Measurements from ENCODE around the gene SERINC3. TPM values are rescaled to one million over a fixed set of nuclear protein-coding genes. Genes with fewer than 3 reads are reported as not detected.

SERINC3 gene
- total and polyA plus RNA-seq, 12 donors = 51.5 to 213 (median 133) TPM

DNA sequence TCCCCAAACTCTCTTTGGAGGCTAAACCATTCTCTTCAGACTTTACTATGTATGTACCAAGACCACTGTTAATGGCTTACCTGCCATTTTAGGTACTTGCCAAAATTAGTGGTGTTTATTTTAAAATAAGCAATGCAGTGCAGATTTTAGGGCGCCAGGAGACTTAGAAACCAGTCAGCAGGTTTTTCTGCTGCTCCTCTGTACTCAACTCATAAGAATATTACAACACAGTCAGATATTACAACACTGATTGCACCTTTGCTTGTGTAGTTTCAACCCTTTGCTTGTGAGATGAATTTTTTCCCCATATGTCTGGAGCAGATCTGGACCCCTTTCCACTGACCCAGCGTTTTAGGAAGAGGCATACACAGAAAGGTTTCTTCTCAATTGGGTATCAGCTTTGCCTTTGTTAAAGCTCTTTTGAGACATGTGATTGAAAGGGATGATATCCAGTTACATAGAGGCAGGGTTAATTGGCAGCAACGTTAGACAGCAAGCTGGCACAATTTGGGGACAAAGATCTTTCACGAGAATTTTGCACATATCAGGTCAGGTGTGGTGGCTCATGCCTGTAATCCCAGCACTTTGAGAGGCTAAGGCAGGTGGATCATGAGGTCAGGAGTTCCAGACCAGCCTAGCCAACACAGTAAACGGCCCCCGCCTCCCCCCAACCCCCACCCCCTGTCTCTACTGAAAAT lies 40.0 kb downstream of the SERINC3 start:
- Histone ChIP-seq H3K36me3 (replicated peaks in 1 of 2) (peaks cover 0 to 18% of the 10 kb centered on the region in 2 donors), H3K27ac (no peak overlapping the region), H3K4me3 (no peak overlapping the region), H3K9me3 (replicated peaks in 1 of 3) (no peaks in the 10 kb centered on the region), H3K27me3 (no peaks in the 10 kb centered on the region), H3K4me1 (replicated peaks in 1 of 2) (peaks cover 0 to 2% of the 10 kb centered on the region in 2 donors)
- no peak for DNase-seq
- 67 to 79% (median 76%) methylated on average over 6 of the region's 6 CpGs for WGBS, 4 donors
- TF ChIP-seq, protein P1, sequence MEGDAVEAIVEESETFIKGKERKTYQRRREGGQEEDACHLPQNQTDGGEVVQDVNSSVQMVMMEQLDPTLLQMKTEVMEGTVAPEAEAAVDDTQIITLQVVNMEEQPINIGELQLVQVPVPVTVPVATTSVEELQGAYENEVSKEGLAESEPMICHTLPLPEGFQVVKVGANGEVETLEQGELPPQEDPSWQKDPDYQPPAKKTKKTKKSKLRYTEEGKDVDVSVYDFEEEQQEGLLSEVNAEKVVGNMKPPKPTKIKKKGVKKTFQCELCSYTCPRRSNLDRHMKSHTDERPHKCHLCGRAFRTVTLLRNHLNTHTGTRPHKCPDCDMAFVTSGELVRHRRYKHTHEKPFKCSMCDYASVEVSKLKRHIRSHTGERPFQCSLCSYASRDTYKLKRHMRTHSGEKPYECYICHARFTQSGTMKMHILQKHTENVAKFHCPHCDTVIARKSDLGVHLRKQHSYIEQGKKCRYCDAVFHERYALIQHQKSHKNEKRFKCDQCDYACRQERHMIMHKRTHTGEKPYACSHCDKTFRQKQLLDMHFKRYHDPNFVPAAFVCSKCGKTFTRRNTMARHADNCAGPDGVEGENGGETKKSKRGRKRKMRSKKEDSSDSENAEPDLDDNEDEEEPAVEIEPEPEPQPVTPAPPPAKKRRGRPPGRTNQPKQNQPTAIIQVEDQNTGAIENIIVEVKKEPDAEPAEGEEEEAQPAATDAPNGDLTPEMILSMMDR (IDR thresholded peaks at IDR 0.05) = no peak
- TF ChIP-seq POLR2A (IDR thresholded peaks at IDR 0.05) = no peak
- intact Hi-C loops (cut with DNase I) = no loop called here

DNA sequence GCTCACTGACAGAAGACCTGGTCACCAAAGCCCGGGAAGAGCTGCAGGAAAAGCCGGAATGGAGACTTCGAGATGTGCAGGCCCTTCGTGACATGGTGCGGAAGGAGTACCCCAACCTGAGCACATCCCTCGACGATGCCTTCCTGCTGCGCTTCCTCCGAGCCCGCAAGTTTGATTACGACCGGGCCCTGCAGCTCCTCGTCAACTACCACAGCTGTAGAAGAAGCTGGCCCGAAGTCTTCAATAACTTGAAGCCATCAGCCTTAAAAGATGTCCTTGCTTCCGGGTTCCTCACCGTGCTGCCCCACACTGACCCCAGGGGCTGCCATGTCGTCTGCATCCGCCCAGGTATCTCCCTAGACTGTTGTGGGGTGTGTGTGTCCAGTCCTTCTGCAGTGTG lies 41.8 kb downstream of the SERINC3 start:
- Histone ChIP-seq H3K36me3 (replicated peaks in 1 of 2) (peaks cover 0 to 18% of the 10 kb centered on the region in 2 donors), H3K9me3 (replicated peaks in 1 of 3) (no peaks in the 10 kb centered on the region), H3K27me3 (no peaks in the 10 kb centered on the region), H3K27ac (no peak overlapping the region), H3K4me1 (replicated peaks in 1 of 2) (peaks cover 6 to 13% of the 10 kb centered on the region in 2 donors), H3K4me3 (no peak overlapping the region)
- TF ChIP-seq POLR2A (IDR thresholded peaks at IDR 0.05) = no peak
- TF ChIP-seq, protein P1 (IDR thresholded peaks at IDR 0.05) = no peak
- 93 to 94% (median 94%) methylated on average over 18 of the region's 18 CpGs for WGBS, 4 donors
- DNase-seq = peak in 1 of 7 donors; percentile 7
- intact Hi-C loops (cut with DNase I) = no loop called here

DNA sequence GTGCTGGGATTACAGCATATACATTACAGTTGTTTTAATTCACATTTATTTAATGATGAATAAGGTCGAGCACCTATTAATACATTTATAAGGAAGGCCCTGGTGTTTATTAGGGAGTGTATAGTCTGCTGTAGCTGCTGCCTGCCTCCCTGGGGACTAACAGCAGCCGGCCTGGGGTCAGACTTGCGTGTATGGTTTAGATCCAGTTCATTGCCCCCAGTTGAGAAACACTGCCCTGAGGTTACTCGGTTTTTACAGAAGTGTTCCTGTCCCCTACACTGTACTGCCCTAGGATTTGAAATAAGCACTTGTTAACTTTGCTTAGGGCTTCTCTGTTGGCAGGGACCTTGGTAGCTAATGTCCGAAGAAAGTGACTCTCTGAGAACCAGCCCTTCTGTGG lies 42.2 kb downstream of the SERINC3 start:
- Histone ChIP-seq H3K4me3 (no peak overlapping the region), H3K27ac (no peak overlapping the region), H3K36me3 (replicated peaks in 1 of 2) (peaks cover 0 to 18% of the 10 kb centered on the region in 2 donors), H3K9me3 (replicated peaks in 1 of 3) (no peaks in the 10 kb centered on the region), H3K27me3 (no peaks in the 10 kb centered on the region), H3K4me1 (replicated peaks in 1 of 2) (peaks cover 6 to 14% of the 10 kb centered on the region in 2 donors)
- DNase-seq = peak in 1 of 7 donors; percentile 13
- TF ChIP-seq POLR2A (IDR thresholded peaks at IDR 0.05) = no peak
- TF ChIP-seq, protein P1 (IDR thresholded peaks at IDR 0.05) = no peak
- intact Hi-C loops (cut with DNase I) = no loop called here
- WGBS, 4 donors = 75 to 79% (median 76%) methylated on average over 5 of the region's 5 CpGs

DNA sequence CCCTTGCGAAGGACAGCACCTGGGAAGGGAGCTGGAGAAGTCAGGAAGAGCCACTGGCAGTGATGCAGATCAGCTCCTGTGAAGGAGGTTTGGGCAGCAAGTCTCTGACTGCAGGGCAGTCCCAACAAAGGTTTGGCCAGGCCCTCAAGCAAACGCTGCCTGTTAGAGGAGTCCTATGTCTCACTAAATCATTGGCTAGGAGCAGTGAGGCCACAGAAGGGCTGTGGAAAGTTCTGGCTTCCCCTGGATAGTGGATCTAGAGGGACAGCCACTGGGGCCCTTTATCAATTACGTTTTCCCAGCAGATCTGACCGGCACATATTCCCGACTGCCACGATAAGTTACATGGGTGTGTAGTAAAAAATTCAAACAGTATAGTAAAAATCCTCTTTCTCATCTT lies 43.7 kb downstream of the SERINC3 start:
- Histone ChIP-seq H3K9me3 (replicated peaks in 1 of 3) (no peaks in the 10 kb centered on the region), H3K4me3 (no peak overlapping the region), H3K4me1 (replicated peaks in 1 of 2) (peaks cover 6 to 14% of the 10 kb centered on the region in 2 donors), H3K27me3 (no peaks in the 10 kb centered on the region), H3K36me3 (replicated peaks in 1 of 2) (peaks cover 0 to 11% of the 10 kb centered on the region in 2 donors), H3K27ac (no peak overlapping the region)
- DNase-seq = no peak
- TF ChIP-seq, protein P1 (IDR thresholded peaks at IDR 0.05) = no peak
- intact Hi-C loops (cut with DNase I) = no loop called here
- 72 to 82% (median 78%) methylated on average over 6 of the region's 6 CpGs for WGBS, 4 donors

All from adrenal gland (tissue), 12 donors.